Measurements from ENCODE around the gene MAST4. TPM values are rescaled to one million over a fixed set of nuclear protein-coding genes. Genes with fewer than 3 reads are reported as not detected.

The MAST4 gene
- total and polyA plus RNA-seq, 2 donors, result 17.0 to 18.8 TPM

DNA sequence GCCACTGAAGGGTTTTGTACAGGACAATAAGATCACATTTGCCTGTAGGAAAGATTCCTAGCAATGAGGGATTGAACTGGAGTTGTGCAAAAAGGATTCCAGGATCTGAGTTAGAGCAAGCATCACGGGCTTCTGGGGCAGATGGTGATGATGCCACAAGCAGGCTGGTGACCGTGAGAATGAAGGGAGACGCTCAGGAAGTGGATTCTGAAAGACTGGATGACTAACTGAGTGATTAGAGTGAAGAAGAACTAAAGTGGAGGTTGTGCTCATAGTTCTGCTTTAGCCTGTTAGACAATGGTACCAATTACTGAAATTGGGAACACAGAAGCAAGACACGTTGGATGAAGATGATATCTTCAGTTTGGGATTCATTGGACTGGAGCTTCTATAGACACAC is 432.2 kb downstream of the MAST4 start:
- Histone ChIP-seq H3K4me3 (ENCODE audit: low read length in 2 of 2) (no peak overlapping the region), H3K27ac (ENCODE audit: low read depth in 1 of 2, low read length in 1 of 2) (no peak overlapping the region), H3K4me1 (ENCODE audit: control insufficient read depth in 2 of 2, insufficient read depth in 2 of 2, low read length in 2 of 2) (peaks cover 17 to 20% of the 10 kb centered on the region in 2 donors), H3K27me3 (ENCODE audit: control insufficient read depth in 2 of 2, insufficient read depth in 1 of 2, low read length in 1 of 2) (no peaks in the 10 kb centered on the region), H3K36me3 (ENCODE audit: control insufficient read depth in 2 of 2, insufficient read depth in 2 of 2, low read length in 1 of 2) (peaks cover 2 to 3% of the 10 kb centered on the region in 2 donors), H3K9me3 (ENCODE audit: control insufficient read depth in 2 of 2, insufficient read depth in 1 of 2, low read length in 1 of 2) (no peaks in the 10 kb centered on the region)
- WGBS, result 94% methylated on average over 4 of the region's 4 CpGs
- DNase-seq (ENCODE audit: low read depth in 6 of 9, low spot score in 9 of 9), result no peak

DNA sequence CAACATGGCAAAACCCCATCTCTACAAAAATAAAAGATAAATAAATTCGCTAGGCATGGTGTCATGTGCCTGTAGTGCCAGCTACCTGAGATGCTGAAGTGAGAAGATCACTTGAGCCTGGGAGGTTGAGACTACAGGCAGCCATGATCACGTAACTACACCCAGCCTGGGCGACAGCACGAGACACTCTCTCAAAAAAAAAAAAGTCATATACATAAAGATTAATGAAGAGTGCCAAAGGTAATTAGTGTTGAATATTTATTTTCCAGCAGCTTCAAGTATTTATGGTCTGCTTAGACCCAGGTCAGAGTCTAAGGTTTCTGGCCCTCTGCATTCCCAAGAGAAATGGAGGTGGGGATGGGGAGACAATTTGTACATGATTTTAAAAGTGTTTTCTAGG is 432.7 kb downstream of the MAST4 start:
- H3K9me3 ChIP-seq (ENCODE audit: control insufficient read depth in 2 of 2, insufficient read depth in 1 of 2, low read length in 1 of 2), result no peaks in the 10 kb centered on the region
- H3K27me3 ChIP-seq (ENCODE audit: control insufficient read depth in 2 of 2, insufficient read depth in 1 of 2, low read length in 1 of 2), result no peaks in the 10 kb centered on the region
- WGBS, result 98% methylated on average over 4 of the region's 4 CpGs
- H3K27ac ChIP-seq (ENCODE audit: low read depth in 1 of 2, low read length in 1 of 2), result no peak overlapping the region
- no peak overlapping the region for H3K4me3 ChIP-seq (ENCODE audit: low read length in 2 of 2)
- no peak for DNase-seq (ENCODE audit: low read depth in 6 of 9, low spot score in 9 of 9)
- H3K4me1 ChIP-seq (ENCODE audit: control insufficient read depth in 2 of 2, insufficient read depth in 2 of 2, low read length in 2 of 2), result peaks cover 23 to 25% of the 10 kb centered on the region in 2 donors
- peaks cover 2 to 3% of the 10 kb centered on the region in 2 donors for H3K36me3 ChIP-seq (ENCODE audit: control insufficient read depth in 2 of 2, insufficient read depth in 2 of 2, low read length in 1 of 2)

DNA sequence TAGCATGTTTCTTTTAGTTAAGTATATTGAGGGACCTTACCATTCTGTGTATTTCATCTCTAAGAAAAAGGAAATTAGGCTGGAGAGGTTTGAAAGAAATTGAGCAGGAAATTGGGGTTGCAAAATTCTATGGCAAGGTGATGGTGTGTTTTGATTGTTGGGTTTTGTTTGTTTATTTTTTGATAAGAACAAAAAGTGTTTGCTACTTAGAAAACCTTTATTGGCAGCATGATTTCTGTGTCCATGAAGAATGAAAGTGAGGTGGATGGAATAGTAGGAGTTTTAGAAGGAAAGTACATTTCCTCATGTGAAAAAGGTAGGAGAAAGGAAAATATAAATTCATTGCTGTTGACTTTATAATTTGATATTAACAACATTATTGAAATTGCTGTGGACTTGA is 433.3 kb downstream of the MAST4 start:
- DNase-seq (ENCODE audit: low read depth in 6 of 9, low spot score in 9 of 9), result no peak
- Histone ChIP-seq H3K27me3 (ENCODE audit: control insufficient read depth in 2 of 2, insufficient read depth in 1 of 2, low read length in 1 of 2) (no peaks in the 10 kb centered on the region), H3K9me3 (ENCODE audit: control insufficient read depth in 2 of 2, insufficient read depth in 1 of 2, low read length in 1 of 2) (no peaks in the 10 kb centered on the region), H3K4me1 (ENCODE audit: control insufficient read depth in 2 of 2, insufficient read depth in 2 of 2, low read length in 2 of 2) (peaks cover 29 to 30% of the 10 kb centered on the region in 2 donors), H3K4me3 (ENCODE audit: low read length in 2 of 2) (no peak overlapping the region), H3K27ac (ENCODE audit: low read depth in 1 of 2, low read length in 1 of 2) (no peak overlapping the region), H3K36me3 (ENCODE audit: control insufficient read depth in 2 of 2, insufficient read depth in 2 of 2, low read length in 1 of 2) (peaks cover 2 to 3% of the 10 kb centered on the region in 2 donors)

DNA sequence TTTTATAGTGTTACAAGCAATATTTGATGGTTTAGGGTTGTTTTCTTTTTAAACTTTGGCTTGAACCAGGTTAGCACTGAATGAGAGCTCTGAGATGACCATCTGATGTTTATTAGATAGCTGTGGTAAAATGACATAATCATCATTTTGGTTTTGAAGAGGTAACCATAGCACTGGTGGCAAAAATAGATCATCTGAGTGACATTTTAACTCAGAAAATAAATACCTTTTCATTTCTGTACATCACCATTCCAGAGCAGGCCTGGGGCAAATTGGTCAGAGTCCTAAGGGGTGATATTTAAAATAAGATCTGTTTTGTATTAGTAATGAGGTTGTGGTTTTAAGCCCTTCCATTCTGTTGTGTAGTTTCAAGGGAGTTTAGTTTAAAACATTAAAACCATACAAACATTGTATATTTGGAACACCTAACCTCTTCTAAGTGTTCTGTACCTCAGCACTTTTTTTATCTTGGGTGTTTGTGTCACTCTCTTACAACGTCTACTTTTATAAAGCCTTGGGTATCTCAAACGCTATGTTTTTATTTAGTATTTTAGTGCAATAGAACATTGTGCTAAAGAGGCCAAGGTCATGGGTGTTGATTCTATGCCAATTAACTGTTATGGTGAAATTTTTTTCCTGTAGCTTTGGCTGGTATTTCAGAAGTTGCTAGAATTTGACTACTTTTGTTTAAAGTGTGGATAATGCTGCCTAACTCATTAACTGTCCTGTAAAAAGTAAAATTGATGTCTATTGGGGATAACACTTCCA is 434.3 kb downstream of the MAST4 start:
- no peak overlapping the region for H3K4me3 ChIP-seq (ENCODE audit: low read length in 2 of 2)
- H3K27me3 ChIP-seq (ENCODE audit: control insufficient read depth in 2 of 2, insufficient read depth in 1 of 2, low read length in 1 of 2), result no peaks in the 10 kb centered on the region
- H3K36me3 ChIP-seq (ENCODE audit: control insufficient read depth in 2 of 2, insufficient read depth in 2 of 2, low read length in 1 of 2), result peaks cover 2 to 3% of the 10 kb centered on the region in 2 donors
- peak overlapping the region in 1 of 2 donors; percentile 82 for H3K27ac ChIP-seq (ENCODE audit: low read depth in 1 of 2, low read length in 1 of 2)
- H3K9me3 ChIP-seq (ENCODE audit: control insufficient read depth in 2 of 2, insufficient read depth in 1 of 2, low read length in 1 of 2), result no peaks in the 10 kb centered on the region
- no peak for DNase-seq (ENCODE audit: low read depth in 6 of 9, low spot score in 9 of 9)
- peaks cover 35 to 37% of the 10 kb centered on the region in 2 donors for H3K4me1 ChIP-seq (ENCODE audit: control insufficient read depth in 2 of 2, insufficient read depth in 2 of 2, low read length in 2 of 2)
- WGBS, result 72% methylated on average over 2 of the region's 2 CpGs

DNA sequence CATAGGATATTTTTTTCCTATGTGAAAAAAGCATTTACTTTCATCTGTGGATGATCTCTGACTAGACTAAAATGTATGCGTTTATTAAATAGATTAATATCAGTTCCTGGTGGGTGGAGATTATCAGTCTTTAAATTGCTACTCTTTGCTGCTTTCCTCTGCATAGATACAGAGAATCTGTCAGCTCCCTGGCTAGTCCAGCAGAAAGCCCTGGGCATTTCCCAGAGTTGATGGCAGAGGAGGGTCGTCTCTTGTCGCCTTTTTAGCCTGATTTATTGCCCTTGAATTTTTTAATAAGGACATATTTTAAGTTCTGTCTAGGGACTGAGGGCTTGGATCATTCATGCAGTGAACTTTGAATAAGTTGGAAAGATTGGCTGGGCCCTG is 434.9 kb downstream of the MAST4 start:
- H3K4me1 ChIP-seq (ENCODE audit: control insufficient read depth in 2 of 2, insufficient read depth in 2 of 2, low read length in 2 of 2), result peaks cover 39 to 41% of the 10 kb centered on the region in 2 donors
- peaks cover 2 to 3% of the 10 kb centered on the region in 2 donors for H3K36me3 ChIP-seq (ENCODE audit: control insufficient read depth in 2 of 2, insufficient read depth in 2 of 2, low read length in 1 of 2)
- H3K9me3 ChIP-seq (ENCODE audit: control insufficient read depth in 2 of 2, insufficient read depth in 1 of 2, low read length in 1 of 2), result no peaks in the 10 kb centered on the region
- no peak for DNase-seq (ENCODE audit: low read depth in 6 of 9, low spot score in 9 of 9)
- WGBS, result 94% methylated on average over 3 of the region's 3 CpGs
- no peak overlapping the region for H3K4me3 ChIP-seq (ENCODE audit: low read length in 2 of 2)
- peak overlapping the region in 1 of 2 donors; percentile 82 for H3K27ac ChIP-seq (ENCODE audit: low read depth in 1 of 2, low read length in 1 of 2)
- no peaks in the 10 kb centered on the region for H3K27me3 ChIP-seq (ENCODE audit: control insufficient read depth in 2 of 2, insufficient read depth in 1 of 2, low read length in 1 of 2)

DNA sequence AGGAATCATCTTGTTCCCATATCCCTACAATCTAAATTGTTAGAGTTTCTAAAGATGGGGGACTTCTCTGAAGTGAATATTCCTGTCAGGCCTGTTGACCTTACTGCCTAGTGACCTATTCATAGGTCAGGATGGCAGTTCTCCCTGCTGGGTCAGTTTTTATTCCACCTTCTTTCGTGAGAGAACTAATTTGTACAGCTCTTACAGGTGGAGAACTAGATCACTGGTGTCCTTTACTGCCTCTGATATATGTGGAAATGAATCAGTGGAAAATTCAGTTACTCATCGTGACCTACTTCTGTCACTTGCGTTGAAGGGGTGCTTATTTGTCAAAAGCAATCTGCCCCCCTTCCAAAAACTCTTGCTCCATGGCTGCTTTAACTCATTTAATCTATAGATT is 435.5 kb downstream of the MAST4 start:
- Histone ChIP-seq H3K36me3 (ENCODE audit: control insufficient read depth in 2 of 2, insufficient read depth in 2 of 2, low read length in 1 of 2) (peaks cover 0 to 3% of the 10 kb centered on the region in 2 donors), H3K4me3 (ENCODE audit: low read length in 2 of 2) (peak overlapping the region in 1 of 2 donors; percentile 24), H3K4me1 (ENCODE audit: control insufficient read depth in 2 of 2, insufficient read depth in 2 of 2, low read length in 2 of 2) (peaks cover 39 to 41% of the 10 kb centered on the region in 2 donors), H3K27ac (ENCODE audit: low read depth in 1 of 2, low read length in 1 of 2) (peak overlapping the region; percentile 74 to 82), H3K27me3 (ENCODE audit: control insufficient read depth in 2 of 2, insufficient read depth in 1 of 2, low read length in 1 of 2) (no peaks in the 10 kb centered on the region), H3K9me3 (ENCODE audit: control insufficient read depth in 2 of 2, insufficient read depth in 1 of 2, low read length in 1 of 2) (no peaks in the 10 kb centered on the region)
- WGBS, result 28% methylated on average over 3 of the region's 3 CpGs
- peak in 4 of 9 donors; percentile 38 to 65 (median 47) for DNase-seq (ENCODE audit: low read depth in 6 of 9, low spot score in 9 of 9)

DNA sequence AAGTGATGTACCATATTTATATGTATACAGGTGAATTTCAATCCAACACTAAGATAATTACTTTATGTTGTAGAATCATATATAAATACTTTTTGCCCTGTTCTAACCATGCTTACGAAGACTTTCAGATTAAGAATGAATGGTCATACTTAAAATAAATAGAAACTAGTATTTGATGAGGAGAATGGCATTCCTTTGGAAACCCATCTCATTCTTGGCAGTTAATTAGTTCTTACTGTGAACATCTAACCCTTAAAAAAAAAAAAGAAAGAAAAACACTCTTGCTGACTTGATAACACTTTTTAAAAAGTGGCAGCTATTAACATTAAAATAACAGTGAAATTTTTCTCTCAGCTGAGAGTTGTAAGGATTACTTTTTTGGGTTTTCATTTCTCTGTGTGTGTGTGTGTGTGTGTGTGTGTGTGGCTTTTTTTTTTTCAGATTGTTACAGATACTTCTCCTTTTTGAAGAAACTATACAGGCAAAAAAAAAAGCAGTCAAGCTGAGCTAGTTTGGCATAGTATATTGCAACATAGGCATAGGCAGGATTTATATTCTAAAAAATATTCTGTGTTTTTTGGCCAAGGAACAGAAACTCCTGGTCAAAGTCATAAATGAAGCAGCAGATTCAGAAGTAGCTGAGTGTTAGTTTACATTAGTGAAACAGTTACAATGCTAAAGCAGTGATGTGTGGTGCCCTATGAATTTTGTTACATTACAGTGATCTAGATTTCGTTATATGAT is 436.9 kb downstream of the MAST4 start:
- DNase-seq (ENCODE audit: low read depth in 6 of 9, low spot score in 9 of 9), result peak in 1 of 9 donors; percentile 43
- WGBS, result 93% methylated on average over 2 of the region's 2 CpGs
- no peaks in the 10 kb centered on the region for H3K27me3 ChIP-seq (ENCODE audit: control insufficient read depth in 2 of 2, insufficient read depth in 1 of 2, low read length in 1 of 2)
- H3K9me3 ChIP-seq (ENCODE audit: control insufficient read depth in 2 of 2, insufficient read depth in 1 of 2, low read length in 1 of 2), result no peaks in the 10 kb centered on the region
- no peak overlapping the region for H3K4me3 ChIP-seq (ENCODE audit: low read length in 2 of 2)
- H3K36me3 ChIP-seq (ENCODE audit: control insufficient read depth in 2 of 2, insufficient read depth in 2 of 2, low read length in 1 of 2), result peaks cover 0 to 3% of the 10 kb centered on the region in 2 donors
- peak overlapping the region in 1 of 2 donors; percentile 59 for H3K27ac ChIP-seq (ENCODE audit: low read depth in 1 of 2, low read length in 1 of 2)
- peaks cover 39 to 41% of the 10 kb centered on the region in 2 donors for H3K4me1 ChIP-seq (ENCODE audit: control insufficient read depth in 2 of 2, insufficient read depth in 2 of 2, low read length in 2 of 2)

DNA sequence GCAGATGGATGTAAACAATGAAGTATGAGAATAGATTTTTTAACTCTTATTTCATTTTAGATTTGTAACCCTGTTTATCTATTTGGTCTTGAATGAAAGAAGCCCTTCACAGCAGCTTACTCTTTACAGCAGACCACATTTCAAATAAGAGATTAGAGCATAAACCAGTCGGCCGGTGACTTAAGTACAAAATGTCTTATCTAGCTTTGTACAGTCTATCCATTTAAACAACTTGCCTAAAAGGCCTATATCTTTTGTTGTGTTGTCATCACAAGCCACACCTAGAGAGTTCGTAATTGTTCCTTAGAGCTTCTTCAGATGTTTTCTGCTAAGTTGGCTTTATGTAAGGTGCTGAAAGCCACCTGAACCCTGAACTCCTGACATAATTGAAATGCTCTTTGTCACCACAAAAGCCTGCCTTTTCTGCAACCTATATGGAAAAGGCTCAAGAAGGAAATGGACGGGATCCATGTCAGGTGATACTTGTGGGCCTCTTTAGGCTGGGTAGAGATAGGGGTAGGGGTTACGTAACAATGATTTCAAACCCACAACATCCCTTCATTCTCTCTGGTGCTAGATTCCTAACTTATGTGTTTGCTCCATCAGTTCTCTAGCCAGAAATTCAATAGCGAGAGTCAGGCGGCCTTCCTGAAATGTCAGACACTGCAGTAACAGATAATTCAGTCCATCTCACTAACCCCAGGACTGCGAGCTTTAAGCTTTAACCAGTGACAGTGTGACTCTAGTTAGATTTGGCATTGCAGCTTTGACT is 437.9 kb downstream of the MAST4 start:
- Histone ChIP-seq H3K4me1 (ENCODE audit: control insufficient read depth in 2 of 2, insufficient read depth in 2 of 2, low read length in 2 of 2) (peaks cover 39 to 40% of the 10 kb centered on the region in 2 donors), H3K4me3 (ENCODE audit: low read length in 2 of 2) (no peak overlapping the region), H3K36me3 (ENCODE audit: control insufficient read depth in 2 of 2, insufficient read depth in 2 of 2, low read length in 1 of 2) (no peaks in the 10 kb centered on the region), H3K27ac (ENCODE audit: low read depth in 1 of 2, low read length in 1 of 2) (peak overlapping the region; percentile 49 to 59), H3K27me3 (ENCODE audit: control insufficient read depth in 2 of 2, insufficient read depth in 1 of 2, low read length in 1 of 2) (no peaks in the 10 kb centered on the region), H3K9me3 (ENCODE audit: control insufficient read depth in 2 of 2, insufficient read depth in 1 of 2, low read length in 1 of 2) (no peaks in the 10 kb centered on the region)
- DNase-seq (ENCODE audit: low read depth in 6 of 9, low spot score in 9 of 9), result peak in 1 of 9 donors; percentile 48
- 80% methylated on average over 8 of the region's 8 CpGs for WGBS
